Smooth muscle cell (in vitro differentiated cells): Measurements from ENCODE around the gene GREB1. TPM values are rescaled to one million over a fixed set of nuclear protein-coding genes. Genes with fewer than 3 reads are reported as not detected.
A peak's percentile ranks its signal among the peaks of the same experiment; 100 is the strongest.

Source experiments
- DNase-seq: peaks from one replicate; lab custom pipeline; 2025; ENCODE audit not compliant: unreplicated experiment; lab: John Stamatoyannopoulos, UW
- H2AFZ ChIP-seq: fragments of 200-600 bp; sonication (generic); 2 replicates; pipeline ENCODE4 v1.6.0; 2016; ENCODE audit warnings: antibody characterized with exemption, low read depth, mild to moderate bottlenecking
- H3F3A ChIP-seq: fragments of 200-600 bp; sonication (generic); 2 replicates; pipeline ENCODE4 v1.6.0; 2017; ENCODE audit warnings: antibody characterized with exemption, low read depth
- H3K27ac ChIP-seq: fragments of 200-600 bp; sonication (generic); 2 replicates; pipeline ENCODE4 v1.5.1; 2016; ENCODE audit warnings: low read depth, mild to moderate bottlenecking
- H3K27me3 ChIP-seq: fragments of 200-600 bp; sonication (generic); 2 replicates; pipeline ENCODE4 v1.6.1; 2016; ENCODE audit warnings: low read depth, mild to moderate bottlenecking
- H3K36me3 ChIP-seq: fragments of 200-600 bp; sonication (generic); 2 replicates; pipeline ENCODE4 v1.5.1; 2016; ENCODE audit warnings: low read depth
- H3K4me1 ChIP-seq: fragments of 200-600 bp; sonication (generic); 2 replicates; pipeline ENCODE4 v1.5.1; 2016; ENCODE audit warnings: low read depth
- H3K4me2 ChIP-seq: fragments of 200-600 bp; sonication (generic); 2 replicates; pipeline ENCODE4 v1.6.0; 2016; ENCODE audit warnings: mild to moderate bottlenecking
- H3K4me3 ChIP-seq: fragments of 200-600 bp; sonication (generic); 2 replicates; pipeline ENCODE4 v1.5.1; 2016; ENCODE audit warnings: mild to moderate bottlenecking
- H3K79me2 ChIP-seq: fragments of 200-600 bp; sonication (generic); 2 replicates; pipeline ENCODE4 v1.6.0; 2016; ENCODE audit warnings: low read depth, mild to moderate bottlenecking
- H3K9ac ChIP-seq: fragments of 200-600 bp; sonication (generic); 2 replicates; pipeline ENCODE4 v1.6.0; 2016; ENCODE audit warnings: low read depth
- H3K9me3 ChIP-seq: fragments of 200-600 bp; sonication (generic); replicated peaks from 2 replicates; pipeline ENCODE4 v1.5.1; 2016; ENCODE audit warnings: low read depth
- H4K20me1 ChIP-seq: fragments of 200-600 bp; sonication (generic); 2 replicates; pipeline ENCODE4 v1.6.0; 2016; ENCODE audit warnings: low read depth
- WGBS: methylation state at CpG from one replicate; pipeline ENCODE4 v1.1.7; 2016; ENCODE audit warnings: low lambda C conversion rate; 5-methylcytosine and 5-hydroxymethylcytosine counted together
- polyA plus RNA-seq: library from polyadenylated mRNA; unstranded; fragments of >200 nt; fragmentation: Nextera tagmentation; extraction: Ambion mirVana; gene quantifications from 2 replicates; pipeline ENCODE4 v1.2.1, GENCODE V29; 2016
- total RNA-seq: library from RNA; depleted of rRNA; stranded (reverse); fragments of >200 nt; gene quantifications from 2 replicates; pipeline ENCODE4 v1.2.3, GENCODE V29; 2014
- TF ChIP-seq, protein P1 (sequence below): fragments of 200-600 bp; sonication (generic); IDR thresholded peaks from 2 replicates; pipeline ENCODE4 v1.5.1; 2017; ENCODE audit warnings: borderline replicate concordance, mild to moderate bottlenecking, antibody characterized with exemption; ENCODE audit not compliant: insufficient read depth, poor library complexity, severe bottlenecking

Gene GREB1
- total RNA-seq (1.7 and 3.9 TPM in 2 replicates), polyA plus RNA-seq (4.3 and 7.3 TPM in 2 replicates)

- TF ChIP-seq, protein P1, sequence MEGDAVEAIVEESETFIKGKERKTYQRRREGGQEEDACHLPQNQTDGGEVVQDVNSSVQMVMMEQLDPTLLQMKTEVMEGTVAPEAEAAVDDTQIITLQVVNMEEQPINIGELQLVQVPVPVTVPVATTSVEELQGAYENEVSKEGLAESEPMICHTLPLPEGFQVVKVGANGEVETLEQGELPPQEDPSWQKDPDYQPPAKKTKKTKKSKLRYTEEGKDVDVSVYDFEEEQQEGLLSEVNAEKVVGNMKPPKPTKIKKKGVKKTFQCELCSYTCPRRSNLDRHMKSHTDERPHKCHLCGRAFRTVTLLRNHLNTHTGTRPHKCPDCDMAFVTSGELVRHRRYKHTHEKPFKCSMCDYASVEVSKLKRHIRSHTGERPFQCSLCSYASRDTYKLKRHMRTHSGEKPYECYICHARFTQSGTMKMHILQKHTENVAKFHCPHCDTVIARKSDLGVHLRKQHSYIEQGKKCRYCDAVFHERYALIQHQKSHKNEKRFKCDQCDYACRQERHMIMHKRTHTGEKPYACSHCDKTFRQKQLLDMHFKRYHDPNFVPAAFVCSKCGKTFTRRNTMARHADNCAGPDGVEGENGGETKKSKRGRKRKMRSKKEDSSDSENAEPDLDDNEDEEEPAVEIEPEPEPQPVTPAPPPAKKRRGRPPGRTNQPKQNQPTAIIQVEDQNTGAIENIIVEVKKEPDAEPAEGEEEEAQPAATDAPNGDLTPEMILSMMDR: no peak
- Histone ChIP-seq H3K27ac (peak within 1 kb of the TSS; percentile 74), H4K20me1 (no peaks in the 10 kb centered on the region), H3K4me3 (peak within 1 kb of the TSS; percentile 11), H2AFZ (no peak within 1 kb of the TSS), H3F3A (peaks cover 4% of the 10 kb centered on the region), H3K4me2 (peak within 1 kb of the TSS; percentile 82), H3K27me3 (no peaks in the 10 kb centered on the region), H3K79me2 (no peaks in the 10 kb centered on the region), H3K9me3 (no peaks in the 10 kb centered on the region), H3K36me3 (no peaks in the 10 kb centered on the region), H3K4me1 (peaks cover 5% of the 10 kb centered on the region), H3K9ac (no peak within 1 kb of the TSS)
- WGBS: 27% methylated on average over 9 of the region's 9 CpGs
- no peak for DNase-seq
Observed at GRCh38 chr2:11533278-11534070, at the start of gene GREB1. Gene GREB1 (plus strand): TSS chr2:11534045. CDS start chr2:11556615, 22,570 bp downstream.

GRCh38 chr2:11488809-11489208 lies 45.0 kb upstream of the GREB1 start:
- H3K36me3 ChIP-seq: no peaks in the 10 kb centered on the region
- no peaks in the 10 kb centered on the region for H4K20me1 ChIP-seq
- no peaks in the 10 kb centered on the region for H3K9me3 ChIP-seq
- 75% methylated on average over 3 of the region's 3 CpGs for WGBS
- TF ChIP-seq, protein P1: no peak
- no peak overlapping the region for H2AFZ ChIP-seq
- peaks cover 4% of the 10 kb centered on the region for H3K4me1 ChIP-seq
- no peak overlapping the region for H3K4me3 ChIP-seq
- H3K79me2 ChIP-seq: peaks cover 19% of the 10 kb centered on the region
- H3K9ac ChIP-seq: no peak overlapping the region
- no peak overlapping the region for H3K27ac ChIP-seq
- H3K27me3 ChIP-seq: no peaks in the 10 kb centered on the region
- DNase-seq: no peak
- H3F3A ChIP-seq: peaks cover 3% of the 10 kb centered on the region
- H3K4me2 ChIP-seq: no peak overlapping the region

- Histone ChIP-seq H3K9me3 (no peaks in the 10 kb centered on the region), H3K9ac (no peak overlapping the region), H2AFZ (no peak overlapping the region), H3K4me1 (peaks cover under 1% of the 10 kb centered on the region), H3K79me2 (peaks cover 29% of the 10 kb centered on the region), H4K20me1 (no peaks in the 10 kb centered on the region), H3K27ac (no peak overlapping the region), H3K27me3 (no peaks in the 10 kb centered on the region), H3F3A (no peaks in the 10 kb centered on the region), H3K4me3 (no peak overlapping the region), H3K4me2 (no peak overlapping the region), H3K36me3 (no peaks in the 10 kb centered on the region)
- DNase-seq: no peak
- TF ChIP-seq, protein P1: no peak
- 97% methylated on average over 5 of the region's 5 CpGs for WGBS
Observed at GRCh38 chr2:11490194-11490593, 43.7 kb upstream of the GREB1 start.
